Skeletal muscle tissue (tissue), 4 donors: Measurements from ENCODE around the gene DOCK4. TPM values are rescaled to one million over a fixed set of nuclear protein-coding genes. Genes with fewer than 3 reads are reported as not detected.

Experiments used
- H3K27ac ChIP-seq: one replicate; pipeline ENCODE4 v1.7.0; 2013; ENCODE audit warnings: mild to moderate bottlenecking, low read depth, low read length, inconsistent platforms
- H3K27me3 ChIP-seq, 3 donors: one replicate each; pipeline ENCODE4 v1.7.0; 2013; ENCODE audit warnings: low read length in 3 of 3; ENCODE audit not compliant: control insufficient read depth in 3 of 3, insufficient read depth in 3 of 3
- H3K36me3 ChIP-seq, 3 donors: one replicate each; pipeline ENCODE4 v1.7.0; 2013; ENCODE audit warnings: low read length in 3 of 3; ENCODE audit not compliant: control insufficient read depth in 3 of 3, insufficient read depth in 3 of 3
- H3K4me1 ChIP-seq, 3 donors: one replicate each; pipeline ENCODE4 v1.7.0; 2013; ENCODE audit warnings: low read length in 3 of 3, mild to moderate bottlenecking in 3 of 3; ENCODE audit not compliant: control insufficient read depth in 3 of 3, insufficient read depth in 3 of 3
- H3K4me3 ChIP-seq, 3 donors: one replicate each; pipeline ENCODE4 v1.7.0; 2013; ENCODE audit warnings: low read length in 3 of 3
- H3K9ac ChIP-seq, 3 donors: one replicate each; pipeline ENCODE4 v1.7.0; 2013; ENCODE audit warnings: low read length in 3 of 3, mild to moderate bottlenecking in 3 of 3, moderate library complexity in 2 of 3, low read depth in 1 of 3
- H3K9me3 ChIP-seq, 3 donors: one replicate each; pipeline ENCODE4 v1.7.0; 2013; ENCODE audit warnings: low read length in 3 of 3; ENCODE audit not compliant: control insufficient read depth in 3 of 3
- total RNA-seq: library from RNA; depleted of rRNA; stranded (reverse); fragments of >200 nt; gene quantifications from one replicate; pipeline ENCODE4 v1.2.3, GENCODE V29; 2014
- donor health status: Osteomylitis.

Gene DOCK4
- total RNA-seq, 1 donor from 2014 or later: 24.5 TPM

DNA sequence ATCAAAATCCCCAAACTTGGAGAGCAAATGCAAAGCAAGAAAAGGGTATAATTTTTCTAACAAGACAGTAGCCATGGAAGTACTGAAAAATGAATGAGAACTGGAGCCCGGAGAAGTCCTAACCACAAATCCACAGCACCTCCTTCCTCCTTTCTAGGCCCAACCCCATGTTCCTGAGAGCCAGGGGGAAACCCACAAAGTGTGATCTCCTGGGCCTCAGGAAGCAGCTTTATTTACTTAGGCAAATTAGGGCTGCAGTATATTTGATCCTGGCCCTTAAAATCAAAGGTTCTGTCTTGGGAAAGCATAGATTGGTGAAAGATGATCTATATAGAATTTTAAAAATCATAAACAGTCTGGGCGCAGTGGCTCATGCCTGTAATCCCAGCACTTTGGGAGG lies 103.0 kb downstream of the DOCK4 start:
- H3K4me3 ChIP-seq: no peak overlapping the region
- peaks cover 12 to 15% (median 15%) of the 10 kb centered on the region in 3 donors for H3K4me1 ChIP-seq
- no peaks in the 10 kb centered on the region for H3K27me3 ChIP-seq
- no peak overlapping the region for H3K9ac ChIP-seq
- H3K36me3 ChIP-seq: no peaks in the 10 kb centered on the region
- no peak overlapping the region for H3K27ac ChIP-seq
- H3K9me3 ChIP-seq: no peaks in the 10 kb centered on the region

DNA sequence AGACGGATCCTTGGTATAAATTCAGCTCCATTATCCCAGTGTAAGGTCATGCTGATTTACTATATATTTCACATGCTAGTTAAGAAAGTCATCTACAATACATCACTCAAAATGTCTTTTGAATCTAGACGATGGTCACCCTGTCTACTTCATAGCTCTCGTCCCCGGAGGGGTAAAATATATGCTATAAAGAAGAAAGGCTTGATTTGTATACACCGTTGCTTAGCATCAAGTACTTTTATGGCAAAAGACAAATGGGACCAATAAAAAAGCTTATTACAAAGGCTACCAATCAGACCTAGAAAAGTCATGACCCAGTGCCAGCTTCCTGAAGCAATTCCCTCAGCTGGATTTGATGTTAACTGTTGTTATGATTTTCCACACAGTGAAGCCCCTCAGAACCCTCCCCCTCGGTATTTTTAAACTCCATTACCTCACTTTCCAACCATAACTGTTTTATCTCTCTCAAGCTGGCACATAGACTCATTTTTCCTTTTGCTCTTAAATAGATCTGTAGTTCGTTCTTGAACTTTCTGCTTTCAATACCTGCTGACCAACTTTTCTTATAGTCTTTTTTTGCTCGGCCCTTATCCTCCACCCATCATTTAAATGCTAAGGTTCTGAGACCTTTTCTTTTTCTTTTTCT lies 104.9 kb downstream of the DOCK4 start:
- H3K9ac ChIP-seq: no peak overlapping the region
- no peaks in the 10 kb centered on the region for H3K27me3 ChIP-seq
- no peak overlapping the region for H3K27ac ChIP-seq

DNA sequence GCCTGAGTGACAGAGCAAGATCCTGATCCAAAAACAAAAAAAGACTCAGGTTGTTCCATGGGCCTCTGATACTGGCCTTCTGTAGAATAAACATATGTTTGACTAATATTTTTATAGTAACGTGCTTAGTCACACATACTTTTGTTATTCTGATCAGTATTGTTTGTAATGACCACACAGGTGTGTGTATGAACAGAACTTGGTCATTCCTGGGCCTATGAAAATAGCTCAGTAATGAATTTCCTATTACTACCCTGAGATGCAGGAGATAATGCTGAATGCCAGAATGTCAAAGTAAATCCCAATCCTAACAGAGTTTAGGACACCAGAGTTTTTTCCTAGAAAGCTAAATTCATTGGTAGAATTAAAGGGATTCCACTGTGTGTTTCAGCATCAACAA lies 108.7 kb downstream of the DOCK4 start:
- Histone ChIP-seq H3K27me3 (no peaks in the 10 kb centered on the region), H3K9me3 (no peaks in the 10 kb centered on the region), H3K27ac (no peak overlapping the region), H3K4me3 (no peak overlapping the region), H3K9ac (no peak overlapping the region), H3K36me3 (no peaks in the 10 kb centered on the region), H3K4me1 (peaks cover 0 to 7% (median 3%) of the 10 kb centered on the region in 3 donors)

More for the DNA sequence above, 104.9 kb downstream of the DOCK4 start:
- Histone ChIP-seq H3K9me3 (no peaks in the 10 kb centered on the region), H3K4me3 (no peak overlapping the region), H3K36me3 (no peaks in the 10 kb centered on the region), H3K4me1 (peaks cover 7 to 20% (median 14%) of the 10 kb centered on the region in 3 donors)

DNA sequence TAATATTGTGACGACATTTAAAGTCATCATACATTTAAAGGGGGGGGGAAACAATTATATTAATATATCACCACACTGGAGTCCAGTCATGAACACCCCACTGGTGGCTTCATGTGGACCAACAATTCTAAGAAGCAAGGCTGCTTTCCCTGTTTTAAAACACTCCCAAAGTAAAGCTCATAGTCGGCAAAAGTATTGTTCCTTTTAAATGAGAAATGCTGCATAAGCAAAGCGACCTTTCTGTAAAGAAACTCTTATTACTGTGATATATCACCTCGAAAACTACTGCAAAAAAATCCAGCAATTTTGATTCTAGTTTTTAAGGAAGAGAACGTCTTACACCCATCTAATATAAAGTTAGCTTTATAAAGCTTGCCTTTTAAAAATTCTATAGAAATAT lies 112.8 kb downstream of the DOCK4 start:
- Histone ChIP-seq H3K9me3 (no peaks in the 10 kb centered on the region), H3K27me3 (no peaks in the 10 kb centered on the region)

DNA sequence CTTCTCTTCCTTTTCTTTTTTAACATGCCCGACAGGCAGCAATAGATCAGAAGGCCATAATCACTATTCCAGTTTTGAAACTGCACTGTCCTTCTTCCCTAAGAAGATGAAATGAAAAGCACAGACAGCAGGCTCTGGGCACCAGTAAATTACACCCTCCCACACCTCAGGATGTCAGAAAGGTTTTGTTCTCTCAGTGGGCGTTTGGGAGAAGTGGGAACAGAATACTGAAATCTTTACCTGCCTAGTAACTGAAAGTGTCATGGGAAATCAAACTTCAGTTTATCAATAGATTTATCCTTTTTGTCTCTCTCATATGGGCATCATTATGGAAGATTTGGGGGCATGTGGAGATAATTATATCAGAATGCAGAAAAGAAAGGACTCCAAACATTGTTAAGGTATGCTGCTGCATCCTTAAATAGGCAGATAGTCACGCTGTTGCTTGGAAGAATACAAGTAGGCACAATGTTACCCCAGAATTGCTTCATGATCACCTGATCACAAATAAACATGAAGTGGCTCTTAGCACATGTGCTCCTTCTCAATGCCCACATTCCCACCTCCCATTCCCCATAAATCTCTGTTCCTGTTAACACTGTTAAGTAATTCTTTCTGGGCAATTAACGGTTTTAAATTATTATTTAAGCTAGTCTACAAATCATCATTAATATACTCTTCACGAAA lies 113.3 kb downstream of the DOCK4 start:
- H3K27ac ChIP-seq: no peak overlapping the region
- no peaks in the 10 kb centered on the region for H3K9me3 ChIP-seq
- H3K4me1 ChIP-seq: peaks cover 0 to 7% (median 3%) of the 10 kb centered on the region in 3 donors
- H3K27me3 ChIP-seq: no peaks in the 10 kb centered on the region
- no peaks in the 10 kb centered on the region for H3K36me3 ChIP-seq
- H3K4me3 ChIP-seq: no peak overlapping the region
- no peak overlapping the region for H3K9ac ChIP-seq

More for the DNA sequence above, 112.8 kb downstream of the DOCK4 start:
- Histone ChIP-seq H3K4me3 (no peak overlapping the region), H3K36me3 (no peaks in the 10 kb centered on the region), H3K9ac (no peak overlapping the region), H3K4me1 (peaks cover 0 to 7% (median 3%) of the 10 kb centered on the region in 3 donors), H3K27ac (no peak overlapping the region)

DNA sequence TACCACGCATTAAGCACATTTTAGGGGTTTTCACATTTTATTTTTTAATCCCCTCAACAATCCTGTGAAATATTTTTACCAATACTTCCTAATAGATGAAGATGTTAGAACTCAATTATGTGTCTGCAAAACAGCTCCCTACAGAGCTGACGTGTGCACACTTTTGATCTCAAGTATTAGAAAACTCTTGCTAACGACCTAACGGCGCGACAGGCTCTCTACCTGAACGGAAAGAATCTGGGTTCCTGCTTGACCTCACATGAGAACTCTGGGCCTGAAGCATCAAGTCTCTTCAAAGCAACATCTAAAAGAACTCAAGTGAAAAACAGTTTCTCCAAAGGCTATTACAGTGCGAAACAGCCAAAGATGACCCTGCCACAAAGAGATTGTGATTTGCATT lies 113.9 kb downstream of the DOCK4 start:
- Histone ChIP-seq H3K9ac (no peak overlapping the region), H3K27me3 (no peaks in the 10 kb centered on the region), H3K4me3 (no peak overlapping the region), H3K27ac (no peak overlapping the region), H3K9me3 (no peaks in the 10 kb centered on the region), H3K36me3 (no peaks in the 10 kb centered on the region), H3K4me1 (peaks cover 0 to 7% (median 3%) of the 10 kb centered on the region in 3 donors)

DNA sequence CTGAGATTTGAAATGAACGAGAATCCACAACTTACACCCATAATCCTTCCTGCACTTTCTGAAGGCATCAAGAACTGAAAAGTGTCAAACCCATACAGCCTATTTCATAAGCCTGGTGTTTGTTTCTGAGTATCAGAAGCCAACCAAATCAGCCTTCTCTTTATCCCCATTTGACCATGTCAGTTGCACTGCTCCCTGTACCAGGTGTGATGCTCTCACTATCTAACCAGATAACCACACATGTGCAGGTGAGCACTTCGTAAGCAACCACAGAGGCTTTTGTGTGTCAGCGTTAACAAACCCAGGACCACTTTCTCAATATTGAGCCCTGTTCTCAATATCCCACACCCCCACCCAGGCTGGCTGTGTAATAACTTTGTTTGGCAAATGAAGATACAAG lies 114.4 kb downstream of the DOCK4 start:
- no peaks in the 10 kb centered on the region for H3K36me3 ChIP-seq
- H3K9ac ChIP-seq: no peak overlapping the region
- H3K4me1 ChIP-seq: peaks cover 0 to 3% (median 2%) of the 10 kb centered on the region in 3 donors
- no peaks in the 10 kb centered on the region for H3K9me3 ChIP-seq
- no peaks in the 10 kb centered on the region for H3K27me3 ChIP-seq
- no peak overlapping the region for H3K4me3 ChIP-seq
- H3K27ac ChIP-seq: no peak overlapping the region

DNA sequence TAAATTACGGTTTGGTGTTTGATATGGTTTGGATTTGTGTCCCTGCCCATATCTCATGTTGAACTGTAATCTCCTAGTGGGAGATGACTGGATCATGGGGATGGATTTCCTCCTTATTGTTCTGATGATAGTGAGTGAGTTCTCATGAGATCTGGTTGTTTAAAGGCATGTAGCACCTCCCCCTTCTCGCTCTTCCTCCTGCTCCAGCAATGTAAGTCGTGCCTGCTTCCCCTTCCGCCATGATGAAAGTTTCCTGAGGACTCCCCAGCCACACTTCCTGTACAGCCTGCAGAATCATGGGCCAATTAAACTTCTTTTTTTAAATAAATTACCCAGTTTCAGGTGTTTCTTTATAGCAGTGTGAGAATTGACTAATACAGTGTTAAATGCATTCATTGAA lies 116.6 kb downstream of the DOCK4 start:
- H3K27me3 ChIP-seq: no peaks in the 10 kb centered on the region
- H3K4me3 ChIP-seq: no peak overlapping the region
- no peaks in the 10 kb centered on the region for H3K9me3 ChIP-seq
- H3K27ac ChIP-seq: no peak overlapping the region
- no peak overlapping the region for H3K9ac ChIP-seq
- no peaks in the 10 kb centered on the region for H3K4me1 ChIP-seq
- H3K36me3 ChIP-seq: no peaks in the 10 kb centered on the region

DNA sequence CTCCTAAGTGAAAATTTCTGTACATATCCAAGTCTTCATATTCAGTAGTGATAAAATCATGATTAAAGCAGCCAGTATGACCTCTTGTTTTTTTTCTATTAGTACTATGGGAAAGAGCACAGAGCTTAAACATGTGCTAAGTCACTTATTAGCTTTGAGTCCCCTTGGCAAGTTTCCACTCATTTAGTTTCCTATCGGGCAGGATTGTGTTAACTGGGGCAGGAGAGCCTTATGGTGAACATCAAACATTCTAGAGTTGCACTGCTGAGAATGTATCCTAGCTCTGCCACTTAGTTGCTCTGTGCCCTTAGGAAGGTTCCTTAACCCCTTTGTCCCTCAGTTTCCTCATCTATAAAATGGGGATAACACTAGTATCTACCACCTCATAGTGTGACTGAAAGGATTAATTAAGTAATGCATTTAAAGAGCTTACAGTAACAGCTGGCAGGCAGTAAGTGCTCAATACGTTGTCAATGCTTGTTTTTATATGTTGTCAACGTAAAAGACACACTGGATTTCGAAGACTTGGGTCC lies 117.6 kb downstream of the DOCK4 start:
- no peaks in the 10 kb centered on the region for H3K4me1 ChIP-seq
- H3K4me3 ChIP-seq: no peak overlapping the region
- H3K9ac ChIP-seq: no peak overlapping the region
- no peak overlapping the region for H3K27ac ChIP-seq
- H3K9me3 ChIP-seq: no peaks in the 10 kb centered on the region
- no peaks in the 10 kb centered on the region for H3K27me3 ChIP-seq
- no peaks in the 10 kb centered on the region for H3K36me3 ChIP-seq

DNA sequence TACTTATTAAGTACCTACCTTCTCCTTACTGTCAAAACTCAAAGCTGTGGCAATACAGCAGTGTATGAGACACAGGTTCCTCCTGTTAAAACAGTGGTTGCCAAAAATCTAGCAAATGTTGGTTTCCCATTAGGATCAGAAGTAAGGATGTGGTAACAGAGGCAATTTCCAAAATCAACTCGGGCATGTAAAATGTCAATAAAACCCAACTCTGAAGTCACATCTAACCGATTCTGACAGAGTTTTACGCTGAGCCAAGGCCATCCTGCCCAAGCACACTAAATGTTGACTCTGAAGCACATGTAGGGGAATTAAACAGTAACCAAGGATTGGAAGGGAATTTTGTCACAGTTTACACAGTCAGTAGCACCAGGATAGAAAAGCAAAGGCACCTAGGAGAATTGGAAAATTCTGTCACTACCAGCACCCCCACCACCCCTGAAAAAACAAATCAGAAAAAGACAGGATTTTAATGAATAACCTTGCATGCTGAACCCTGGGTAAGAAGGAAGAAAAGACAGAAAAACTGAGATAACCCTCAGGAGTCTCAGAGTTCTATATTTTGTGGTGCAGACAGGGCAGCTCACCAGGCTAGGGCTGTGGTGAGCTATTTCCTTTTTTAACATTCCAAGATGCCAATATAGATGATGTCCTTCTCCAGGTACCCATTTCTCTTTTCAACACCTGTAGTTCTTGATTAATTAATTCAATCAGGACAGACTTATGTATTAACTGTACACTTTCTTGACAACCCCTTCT lies 119.5 kb downstream of the DOCK4 start:
- no peaks in the 10 kb centered on the region for H3K36me3 ChIP-seq
- H3K9ac ChIP-seq: no peak overlapping the region
- H3K27ac ChIP-seq: no peak overlapping the region
- H3K27me3 ChIP-seq: no peaks in the 10 kb centered on the region
- peaks cover 0 to 5% (median 0%) of the 10 kb centered on the region in 3 donors for H3K4me1 ChIP-seq
- no peaks in the 10 kb centered on the region for H3K9me3 ChIP-seq
- no peak overlapping the region for H3K4me3 ChIP-seq
